Renal pelvis (tissue), 4 donors: ENCODE measurements around the gene IL1RAPL2. TPM values are rescaled to one million over a fixed set of nuclear protein-coding genes. Genes with fewer than 3 reads are reported as not detected.
A peak's percentile ranks its signal among the peaks of the same experiment; 100 is the strongest.
"Not testable (repeated sequence)": the region's sequence is repeated elsewhere in the genome, so short reads cannot be mapped to it uniquely, and the experiment has no call there.

Experiments used
- DNase-seq: peaks from one replicate; pipeline ENCODE4 v3.0.0-alpha.2; 2013
- polyA plus RNA-seq, 3 donors: library from polyadenylated mRNA; unstranded; fragments of 120-200 nt; gene quantifications; one replicate each; pipeline ENCODE4 v1.2.1, GENCODE V29; 2013; ENCODE audit not compliant: insufficient read length in 3 of 3

The IL1RAPL2 gene
- polyA plus RNA-seq, 3 donors = 0.78 to 2.2 (median 1.5) TPM

DNA sequence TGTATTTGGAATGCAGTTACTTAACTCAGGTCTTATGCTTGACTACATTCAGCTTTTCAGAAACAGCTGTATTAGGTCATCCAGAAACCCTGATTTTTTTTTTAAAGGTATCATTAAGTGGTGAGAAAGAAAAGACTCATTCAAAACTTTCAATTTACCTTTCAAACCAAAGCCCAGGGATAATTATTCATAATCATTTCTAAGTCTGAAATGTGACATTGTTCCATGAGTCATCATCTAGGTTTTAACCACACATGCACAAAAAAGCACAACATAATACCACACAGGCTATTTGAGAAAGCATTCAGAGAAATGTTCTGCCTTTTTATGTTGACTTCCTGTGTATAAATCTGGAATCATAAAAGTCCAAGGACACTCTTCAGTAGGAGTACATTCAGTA, 288.2 kb downstream of the IL1RAPL2 start:
- no peak for DNase-seq

DNA sequence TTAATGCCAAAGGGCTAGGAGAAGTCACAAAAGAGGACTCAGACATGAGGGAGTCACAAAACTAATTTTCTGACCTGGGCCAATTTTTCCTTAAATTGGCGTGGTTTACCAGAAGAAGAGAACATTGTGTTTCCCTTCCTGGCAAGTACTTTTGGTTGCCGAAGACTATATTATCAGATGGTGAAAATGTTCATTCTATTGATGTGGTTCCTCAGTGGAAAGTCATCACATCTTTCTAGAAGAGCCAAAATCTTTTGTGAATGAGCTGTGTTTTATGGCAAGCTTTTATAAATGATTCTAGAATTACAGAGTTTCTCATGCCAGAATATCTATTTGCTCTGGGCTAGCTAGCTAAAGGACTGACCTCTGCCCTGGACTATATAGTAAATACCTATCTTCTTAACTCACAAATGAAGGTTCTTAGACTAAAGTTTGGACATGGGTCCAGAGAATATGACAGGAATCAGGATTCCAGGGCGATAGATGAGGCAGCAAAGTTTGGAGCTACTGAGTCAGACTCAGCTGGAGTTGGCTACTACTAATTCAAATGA, 288.9 kb downstream of the IL1RAPL2 start:
- no peak for DNase-seq

DNA sequence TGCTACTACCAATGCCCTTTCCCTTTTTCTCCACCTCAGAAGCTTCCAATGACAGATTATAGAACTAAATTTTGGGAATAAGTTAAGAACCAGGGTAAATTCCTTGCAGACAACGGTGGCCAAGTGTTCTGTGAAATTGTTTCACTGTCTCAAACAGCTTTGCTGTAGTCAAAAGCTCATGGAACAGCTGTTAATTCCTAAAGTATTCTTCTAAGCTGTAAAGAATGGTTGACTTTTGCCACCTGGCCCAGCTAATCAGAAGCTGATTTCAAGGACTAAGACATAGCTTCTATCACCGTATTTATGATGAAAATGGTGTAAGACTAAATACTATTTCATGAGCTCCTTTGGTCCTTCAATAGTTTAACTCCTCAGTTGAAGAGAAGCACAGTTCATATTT, 297.5 kb downstream of the IL1RAPL2 start:
- no peak for DNase-seq

DNA sequence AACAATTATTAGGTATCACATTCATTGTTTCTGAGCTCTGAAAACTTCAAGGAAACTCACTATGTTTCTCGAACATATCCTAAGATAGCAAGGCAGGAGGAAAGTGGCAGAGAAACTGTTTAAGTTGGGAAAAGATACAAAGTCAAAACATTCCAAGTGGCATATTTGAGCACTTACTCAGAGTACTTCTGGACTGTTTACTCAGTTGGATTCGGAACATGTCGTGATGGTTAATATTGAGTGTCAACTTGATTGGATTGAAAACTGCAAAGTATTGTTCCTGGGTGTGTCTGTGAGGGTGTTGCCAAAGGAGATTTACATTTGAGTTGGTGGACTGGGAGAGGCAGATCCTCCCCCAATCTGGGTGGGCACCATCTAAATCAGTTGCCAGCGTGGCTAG, 298.3 kb downstream of the IL1RAPL2 start:
- DNase-seq = no peak

DNA sequence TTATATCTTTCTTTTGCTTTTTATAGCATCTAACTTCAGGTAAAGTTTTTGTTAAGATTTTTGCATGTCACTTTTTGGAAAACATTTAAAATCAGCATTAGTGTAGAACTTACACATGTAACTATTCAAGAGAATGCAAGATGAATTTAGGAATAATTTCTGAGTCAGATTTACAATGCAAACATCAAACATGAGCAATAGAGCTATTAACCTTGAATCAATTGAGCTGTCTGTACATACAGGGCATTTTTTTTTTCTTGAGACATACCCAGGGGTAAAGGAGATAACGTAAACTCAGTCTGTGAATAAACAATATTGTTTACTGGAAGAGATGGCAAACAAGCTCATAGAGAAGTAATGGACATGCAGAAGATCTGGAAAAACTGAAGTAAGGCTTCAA, 311.5 kb downstream of the IL1RAPL2 start:
- no peak for DNase-seq

DNA sequence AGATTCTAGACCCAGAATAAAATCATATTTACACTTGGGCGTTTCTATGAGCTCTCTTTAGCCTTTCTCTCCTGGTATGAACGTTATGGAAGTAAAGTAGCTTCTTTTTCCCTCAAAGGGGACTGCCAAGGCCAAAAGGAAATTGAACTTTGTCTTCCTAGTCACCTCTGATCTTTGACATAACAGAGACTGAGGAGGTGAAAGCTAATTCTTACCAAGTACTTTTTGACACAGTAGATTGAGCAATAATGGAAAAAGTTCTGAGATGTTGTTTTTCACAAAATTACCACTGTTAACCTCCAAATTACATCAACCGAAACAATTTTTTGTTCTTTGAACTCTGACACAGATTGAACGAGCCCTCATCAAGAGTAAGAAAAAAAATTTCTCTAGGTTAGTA, 336.1 kb downstream of the IL1RAPL2 start:
- no peak for DNase-seq

DNA sequence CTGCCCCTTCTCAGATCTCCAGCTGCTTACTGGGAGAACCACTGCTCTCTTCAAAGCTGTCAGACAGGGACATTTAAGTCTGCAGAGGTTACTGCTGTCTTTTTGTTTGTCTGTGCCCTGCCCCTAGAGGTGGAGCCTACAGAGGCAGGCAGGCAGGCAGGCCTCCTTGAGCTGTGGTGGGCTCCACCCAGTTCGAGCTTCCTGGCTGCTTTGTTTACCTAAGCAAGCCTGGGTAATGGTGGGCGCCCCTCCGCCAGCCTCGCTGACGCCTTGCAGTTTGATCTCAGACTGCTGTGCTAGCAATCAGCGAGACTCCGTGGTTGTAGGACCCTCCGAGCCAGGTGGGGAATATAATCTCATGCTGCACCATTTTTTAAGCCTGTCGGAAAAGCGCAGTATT, 343.7 kb downstream of the IL1RAPL2 start:
- DNase-seq = not testable (repeated sequence)

DNA sequence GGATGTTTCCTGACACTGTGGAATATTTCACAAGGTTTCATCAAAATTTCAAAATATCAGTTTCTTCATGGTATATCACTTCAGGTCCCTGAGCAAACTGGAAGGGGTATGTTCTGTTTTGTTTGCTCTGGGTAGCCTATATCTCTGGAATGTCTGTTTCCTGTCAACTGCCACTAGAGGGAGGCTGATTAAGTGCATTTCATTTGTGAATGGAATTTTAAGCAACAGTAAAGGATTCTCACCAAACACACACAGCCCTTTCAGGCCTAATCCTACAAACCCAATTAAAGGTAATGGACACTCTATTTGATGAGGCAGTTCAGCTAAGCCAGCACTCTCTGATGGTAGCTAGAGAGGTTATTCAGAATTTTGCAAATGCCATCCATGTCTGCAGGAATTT, 347.3 kb downstream of the IL1RAPL2 start:
- peak; percentile 17 for DNase-seq

DNA sequence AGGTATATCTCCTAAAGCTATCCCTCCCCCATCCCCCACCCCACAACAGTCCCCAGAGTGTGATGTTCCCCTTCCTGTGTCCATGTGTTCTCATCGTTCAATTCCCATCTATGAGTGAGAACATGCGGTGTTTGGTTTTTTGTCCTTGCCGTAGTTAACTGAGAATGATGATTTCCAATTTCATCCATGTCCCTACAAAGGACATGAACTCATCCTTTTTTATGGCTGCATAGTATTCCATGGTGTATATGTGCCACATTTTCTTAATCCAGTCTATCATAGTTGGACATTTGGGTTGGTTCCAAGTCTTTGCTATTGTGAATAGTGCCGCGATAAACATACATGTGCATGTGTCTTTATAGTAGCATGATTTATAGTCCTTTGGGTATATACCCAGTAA, 348.7 kb downstream of the IL1RAPL2 start:
- not testable (repeated sequence) for DNase-seq

DNA sequence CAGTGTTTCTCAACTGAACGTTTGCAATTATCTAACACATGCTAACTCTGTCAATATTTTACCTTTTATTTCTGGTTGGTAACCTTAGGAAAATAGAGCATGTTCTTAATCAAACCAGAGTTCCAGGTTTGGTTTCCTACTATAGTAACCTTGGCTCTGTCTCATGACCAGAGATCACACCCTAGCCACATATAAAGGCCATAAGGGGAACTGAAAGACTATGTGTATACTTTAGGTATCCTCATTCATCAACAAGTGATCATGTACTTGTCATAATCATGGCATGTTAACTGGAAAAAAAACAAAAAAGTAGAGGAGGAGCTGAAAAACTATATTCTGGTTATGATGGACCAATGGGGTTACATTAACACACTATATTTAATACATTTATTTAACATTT, 352.1 kb downstream of the IL1RAPL2 start:
- no peak for DNase-seq

DNA sequence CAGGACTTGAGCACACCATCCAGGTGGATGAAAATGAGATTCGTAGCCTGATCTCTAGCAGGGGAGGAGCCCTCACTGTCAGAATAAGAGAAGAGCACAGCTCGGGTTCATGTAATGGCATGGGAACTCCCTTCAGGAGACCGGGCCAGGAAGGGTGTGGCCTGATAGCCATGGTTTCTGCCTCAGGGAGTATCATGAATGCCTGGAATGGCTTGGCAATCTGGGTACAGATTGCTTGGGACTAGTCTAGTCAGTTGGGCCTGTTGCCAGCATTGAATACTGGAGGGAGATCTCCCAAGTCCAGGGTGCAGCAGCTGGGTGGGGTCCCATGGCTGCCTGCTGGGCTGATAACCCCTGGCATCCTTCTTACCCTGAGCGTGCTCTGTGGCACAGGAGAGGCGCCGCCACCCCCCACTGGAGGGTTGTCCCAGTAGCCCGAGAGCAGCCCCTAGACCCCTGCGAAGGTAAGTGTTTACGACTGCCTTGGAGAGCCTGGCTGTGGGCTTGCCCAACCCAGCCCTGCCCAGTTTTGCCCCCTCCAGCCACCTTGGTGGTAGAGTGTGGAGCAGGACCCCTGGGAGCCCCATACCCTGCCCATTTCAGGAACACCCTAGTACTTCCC, 355.7 kb downstream of the IL1RAPL2 start:
- no peak for DNase-seq

DNA sequence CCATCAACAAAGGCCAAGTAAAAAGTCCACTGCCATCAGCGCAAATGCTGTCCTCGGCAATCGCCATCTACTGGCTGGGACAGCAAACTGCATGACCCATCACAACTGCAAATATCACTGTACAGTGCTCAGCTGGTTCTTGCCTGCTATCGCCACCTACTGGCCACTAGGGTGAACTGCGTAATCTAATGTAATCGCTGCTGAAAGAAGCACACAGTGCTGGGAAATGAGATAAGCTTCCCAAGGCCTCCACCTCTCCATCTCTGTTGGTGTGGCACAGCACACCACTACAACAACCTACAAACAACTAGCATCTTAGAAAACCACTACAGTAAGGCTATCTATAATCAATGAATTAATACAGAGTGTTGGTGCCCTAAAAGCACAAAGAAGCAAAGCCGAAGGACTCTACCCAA, 356.2 kb downstream of the IL1RAPL2 start:
- peak; percentile 44 for DNase-seq

DNA sequence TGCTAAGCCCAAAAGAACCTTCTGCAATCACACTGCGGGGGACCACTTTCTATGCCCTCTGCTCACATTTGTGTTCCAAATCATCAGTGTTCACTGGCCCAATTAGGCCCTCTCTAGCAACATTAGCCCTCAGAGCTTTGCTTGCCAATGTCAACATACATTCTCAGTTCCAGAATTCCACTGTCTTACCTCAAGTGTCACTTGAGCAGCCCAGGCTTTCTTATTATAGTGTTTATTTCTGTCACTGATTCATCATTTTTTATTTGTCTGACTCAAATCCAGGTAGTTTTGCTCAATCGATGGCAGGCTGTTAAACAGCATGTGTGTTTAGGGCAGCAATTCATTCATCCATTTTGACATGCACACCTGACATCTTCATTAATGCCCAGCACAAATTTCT, 363.3 kb downstream of the IL1RAPL2 start:
- DNase-seq = no peak

DNA sequence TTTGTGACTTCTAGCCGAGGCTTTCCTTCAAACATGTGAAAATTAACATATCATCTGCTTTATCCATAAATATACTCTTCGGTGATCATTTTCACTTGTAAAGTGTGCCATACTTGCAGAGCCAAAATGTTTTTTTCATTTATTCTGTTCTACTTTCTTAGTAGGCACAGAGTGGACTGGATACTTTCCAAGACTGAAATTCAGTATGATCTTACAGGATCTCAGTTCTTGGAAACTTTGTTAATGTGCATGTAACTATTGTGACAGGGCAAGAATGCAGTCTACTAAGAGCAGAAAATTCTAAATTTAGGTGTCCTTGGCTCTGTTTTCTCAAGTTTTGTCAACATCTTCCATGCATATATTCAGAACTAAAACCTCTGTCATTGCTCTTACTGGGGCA, 369.6 kb downstream of the IL1RAPL2 start:
- DNase-seq = no peak

DNA sequence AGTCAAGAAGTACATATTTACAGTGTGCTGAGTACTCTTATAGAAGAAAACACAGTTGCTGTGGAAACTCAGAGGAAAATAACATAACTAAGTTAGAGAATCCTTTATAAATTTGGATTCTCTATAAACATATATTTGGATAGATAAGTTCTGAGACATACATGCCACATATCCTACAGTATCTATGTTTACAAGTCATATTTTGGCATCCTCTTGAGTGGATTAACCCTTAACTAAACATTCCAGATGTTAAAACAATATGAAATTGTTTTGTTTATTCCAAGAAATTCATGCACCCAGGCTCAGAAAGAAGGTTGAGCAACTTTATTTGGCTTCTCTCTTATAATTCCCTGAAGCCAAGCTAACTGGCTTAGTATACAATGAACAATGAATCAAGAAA, 387.3 kb downstream of the IL1RAPL2 start:
- no peak for DNase-seq

DNA sequence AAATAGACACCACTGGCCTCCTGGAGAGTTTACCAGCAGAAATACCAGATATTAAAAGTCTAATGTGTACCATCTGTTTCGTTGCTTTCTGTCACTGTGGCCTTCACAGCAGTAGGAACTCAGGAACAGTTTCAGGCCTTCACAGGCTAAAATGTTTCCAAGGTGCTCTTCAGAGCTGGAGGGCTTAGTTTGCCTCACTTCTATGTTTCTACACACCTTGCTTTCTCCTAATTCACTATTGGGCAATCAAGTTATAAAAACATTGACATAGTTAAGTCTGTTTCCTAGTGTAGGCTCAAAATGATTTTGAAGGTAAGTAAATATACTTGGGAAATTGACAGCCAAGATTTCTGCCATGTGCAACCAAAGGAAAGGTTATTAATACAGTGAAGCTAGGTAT, 395.9 kb downstream of the IL1RAPL2 start:
- no peak for DNase-seq

DNA sequence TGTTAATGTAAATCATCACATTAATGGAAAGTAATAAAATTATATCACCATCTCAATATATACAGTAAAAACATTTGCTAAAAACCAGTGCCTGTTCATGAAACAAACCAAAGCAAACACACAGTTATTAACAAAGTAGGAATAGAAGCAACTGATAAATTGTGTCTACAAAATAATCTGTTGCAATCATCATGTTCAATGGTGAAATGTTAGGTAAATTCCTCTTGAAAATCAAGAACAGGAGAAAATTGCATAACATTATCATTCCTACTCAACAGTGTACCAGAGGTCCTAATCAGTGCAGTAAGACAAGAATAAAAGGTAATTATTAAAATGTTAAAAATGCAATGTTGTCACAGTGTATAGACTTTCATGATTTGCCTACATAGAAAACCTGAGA, 402.2 kb downstream of the IL1RAPL2 start:
- DNase-seq = no peak

DNA sequence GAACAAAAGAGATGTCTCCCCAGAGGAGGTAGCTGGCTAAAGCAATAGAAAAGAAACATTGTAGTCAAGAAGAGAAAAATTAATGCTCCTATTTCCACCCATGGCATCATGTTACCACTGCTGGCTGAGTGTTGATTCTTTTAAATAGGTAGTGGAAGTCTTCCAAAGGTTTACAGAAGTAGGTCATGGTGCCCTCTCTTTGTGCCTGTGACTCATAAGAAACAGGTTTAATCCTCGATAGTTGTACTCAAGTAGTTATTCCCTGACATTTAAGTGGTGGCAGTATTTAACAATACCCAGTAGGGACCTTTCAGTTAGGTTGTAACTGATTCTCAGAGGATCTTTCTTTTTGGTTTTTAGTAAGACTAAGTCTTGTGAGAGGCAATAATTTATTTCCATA, 406.7 kb downstream of the IL1RAPL2 start:
- DNase-seq = no peak

DNA sequence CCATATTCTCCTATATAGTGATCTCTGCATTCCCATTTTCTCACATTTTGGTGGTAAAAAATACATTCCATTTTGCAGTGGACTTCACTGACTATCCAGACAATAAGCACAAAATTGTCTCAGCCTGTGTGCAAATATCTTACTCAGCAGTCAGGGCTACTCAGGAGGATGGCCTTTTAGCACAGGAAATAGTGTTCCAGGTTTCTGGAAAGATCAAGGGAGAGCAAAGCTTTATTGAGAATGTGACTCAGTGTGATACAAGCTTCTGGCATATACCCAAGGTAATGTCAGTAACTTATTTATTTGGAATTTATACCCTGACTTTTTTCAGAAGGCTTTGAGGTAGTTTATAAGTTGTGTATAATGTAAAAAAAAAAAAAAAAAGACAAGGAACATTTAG, 421.1 kb downstream of the IL1RAPL2 start:
- DNase-seq = no peak

DNA sequence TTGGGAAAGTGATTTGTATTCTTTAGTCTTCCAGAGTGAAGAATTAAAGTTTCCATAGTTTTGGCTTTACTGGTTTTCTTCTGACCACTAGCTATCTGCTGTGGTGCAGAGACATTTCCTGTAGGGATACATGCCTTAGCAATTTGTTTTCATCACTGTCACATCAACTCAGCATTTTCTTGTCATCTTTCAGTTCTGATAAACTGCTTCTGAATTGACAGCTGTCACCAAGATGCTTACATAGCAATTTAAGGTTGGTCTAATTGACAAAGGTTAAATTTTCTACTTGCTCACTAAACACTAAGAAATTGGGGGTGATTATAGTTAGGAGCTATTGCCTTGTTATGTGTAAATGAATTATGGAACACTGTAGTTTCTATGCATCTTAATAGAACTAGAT, 422.0 kb downstream of the IL1RAPL2 start:
- DNase-seq = no peak

DNA sequence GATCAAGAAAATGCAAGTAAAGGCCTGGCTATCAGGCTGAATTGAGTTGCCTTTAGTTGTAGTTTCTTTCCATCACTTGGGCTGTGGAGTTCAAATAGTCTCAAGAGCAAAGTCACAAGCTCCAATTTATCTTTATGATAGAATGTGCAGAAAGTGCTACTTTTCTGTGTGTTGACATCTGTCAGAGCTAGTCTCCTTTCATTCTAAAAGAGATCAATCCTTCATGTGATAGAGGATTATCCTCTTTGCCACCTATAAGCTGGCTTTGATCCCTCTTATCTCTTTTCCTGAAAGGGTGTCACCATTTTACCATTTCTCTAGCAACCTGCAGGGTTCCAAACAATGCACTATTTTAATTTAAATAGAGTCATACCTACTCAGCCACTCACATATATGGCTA, 429.5 kb downstream of the IL1RAPL2 start:
- no peak for DNase-seq

DNA sequence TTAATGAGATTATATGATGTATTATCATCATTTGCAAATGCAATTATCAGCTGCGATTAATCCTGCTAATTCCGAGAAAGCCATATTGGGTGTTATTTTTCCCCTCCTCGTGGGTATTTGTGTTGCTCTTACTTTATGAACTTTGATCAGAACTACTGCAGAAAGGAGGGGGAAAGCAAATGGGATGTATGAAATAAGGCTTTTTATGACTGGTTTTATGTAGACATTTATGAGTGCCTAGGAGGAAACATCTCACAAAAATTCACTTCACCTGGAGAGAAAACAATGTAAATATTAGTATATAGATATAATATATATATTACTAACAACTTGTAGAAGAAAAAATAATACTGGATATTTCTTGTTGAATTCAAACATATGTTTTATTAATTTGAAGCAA, 440.1 kb downstream of the IL1RAPL2 start:
- no peak for DNase-seq

DNA sequence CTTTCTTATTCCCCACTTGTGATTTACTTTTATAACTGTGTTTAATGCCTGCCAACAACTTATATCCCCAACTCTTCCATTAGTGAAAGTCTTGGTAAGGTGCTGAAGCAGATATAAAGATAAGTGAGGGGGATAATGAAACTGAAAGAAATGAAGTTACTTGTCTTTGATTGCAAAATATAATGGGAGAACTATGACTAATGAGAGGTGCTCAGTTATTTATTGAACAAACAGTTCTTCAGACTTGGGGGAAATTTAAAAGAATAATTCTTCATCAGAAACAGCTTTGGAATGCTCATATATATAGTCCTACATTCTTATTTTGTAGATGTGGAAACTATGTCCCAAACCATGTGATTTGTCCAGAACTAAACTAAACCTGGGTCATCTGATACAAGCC, 441.0 kb downstream of the IL1RAPL2 start:
- no peak for DNase-seq

DNA sequence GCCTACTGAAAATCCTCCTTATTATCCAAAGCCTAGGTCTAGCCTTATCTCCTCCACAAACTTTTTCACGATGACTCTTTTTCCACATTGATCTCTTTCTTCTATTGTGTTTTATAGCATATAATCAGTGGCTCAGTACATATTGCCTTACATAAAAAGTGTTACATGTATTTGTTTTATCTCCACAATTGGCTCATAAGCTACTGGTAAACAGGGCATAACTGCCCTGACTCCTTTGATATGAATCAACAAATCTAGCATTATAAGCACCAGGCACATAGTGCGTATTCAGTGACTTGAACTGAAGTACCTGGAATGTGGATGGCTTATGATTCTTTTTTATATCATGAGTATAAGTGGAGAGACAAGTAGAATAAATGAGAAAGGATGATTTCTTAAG, 447.7 kb downstream of the IL1RAPL2 start:
- DNase-seq = no peak
